ENCODE results near the gene EEFSEC. TPM values are rescaled to one million over a fixed set of nuclear protein-coding genes. Genes with fewer than 3 reads are reported as not detected.
A peak's percentile ranks its signal among the peaks of the same experiment; 100 is the strongest.

The EEFSEC gene
- total RNA-seq, 1 donor from 2014 or later: 0.92 TPM

DNA sequence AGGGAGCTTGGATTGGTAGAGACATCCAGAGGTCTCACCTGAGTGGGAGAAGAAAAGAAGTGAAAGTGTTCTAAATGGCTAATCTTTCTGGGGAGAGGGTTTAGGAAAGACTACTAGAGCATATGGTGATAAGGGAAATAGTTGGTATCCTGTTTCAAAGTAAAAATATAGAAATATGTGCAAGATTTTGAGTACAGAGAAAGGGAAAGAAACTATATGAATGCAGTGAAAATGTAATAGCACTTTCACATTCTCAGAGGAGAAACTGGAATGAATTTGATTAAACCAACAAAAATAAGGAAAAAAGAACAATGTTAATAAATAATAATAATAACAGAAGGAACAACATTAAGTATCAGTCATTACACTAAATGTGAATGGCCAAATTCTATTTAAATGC, 194.0 kb downstream of the EEFSEC start:
- Histone ChIP-seq H3K27ac (no peak overlapping the region), H3K79me2 (ENCODE audit: low read depth) (no peaks in the 10 kb centered on the region), H4K20me1 (ENCODE audit: low read depth) (no peaks in the 10 kb centered on the region), H3K4me3 (no peak overlapping the region), H2AFZ (replicated peaks) (no peak overlapping the region), H3F3A (ENCODE audit: low read depth) (no peaks in the 10 kb centered on the region), H3K36me3 (no peaks in the 10 kb centered on the region), H3K9me3 (ENCODE audit: low read depth) (no peaks in the 10 kb centered on the region), H3K4me2 (no peak overlapping the region), H3K4me1 (peaks cover 4% of the 10 kb centered on the region), H3K9ac (no peak overlapping the region), H3K27me3 (no peaks in the 10 kb centered on the region)
- peaks cover 19% of the 10 kb centered on the region for H3K4me1 Mint-ChIP-seq
- DNase-seq (ENCODE audit: low spot score): no peak
- H3K4me3 Mint-ChIP-seq: no peak overlapping the region
- no peak for TF ChIP-seq EZH2phosphoT487 (IDR thresholded peaks at IDR 0.05)
- no peak for TF ChIP-seq CTCF (IDR thresholded peaks at IDR 0.05)
- no peak for TF ChIP-seq EZH2 (IDR thresholded peaks at IDR 0.05)
- no peak overlapping the region for H3K27ac Mint-ChIP-seq
- peaks cover 10% of the 10 kb centered on the region for H3K36me3 Mint-ChIP-seq
- H3K27me3 Mint-ChIP-seq (ENCODE audit: insufficient read depth, low read depth): peaks cover 4% of the 10 kb centered on the region
- H3K9me3 Mint-ChIP-seq: no peaks in the 10 kb centered on the region

- Mint-ChIP-seq H3K27ac (no peak overlapping the region), H3K4me3 (no peak overlapping the region)
Measured at GRCh38 chr3:128348075-128348474, 194.8 kb downstream of the EEFSEC start.

DNA sequence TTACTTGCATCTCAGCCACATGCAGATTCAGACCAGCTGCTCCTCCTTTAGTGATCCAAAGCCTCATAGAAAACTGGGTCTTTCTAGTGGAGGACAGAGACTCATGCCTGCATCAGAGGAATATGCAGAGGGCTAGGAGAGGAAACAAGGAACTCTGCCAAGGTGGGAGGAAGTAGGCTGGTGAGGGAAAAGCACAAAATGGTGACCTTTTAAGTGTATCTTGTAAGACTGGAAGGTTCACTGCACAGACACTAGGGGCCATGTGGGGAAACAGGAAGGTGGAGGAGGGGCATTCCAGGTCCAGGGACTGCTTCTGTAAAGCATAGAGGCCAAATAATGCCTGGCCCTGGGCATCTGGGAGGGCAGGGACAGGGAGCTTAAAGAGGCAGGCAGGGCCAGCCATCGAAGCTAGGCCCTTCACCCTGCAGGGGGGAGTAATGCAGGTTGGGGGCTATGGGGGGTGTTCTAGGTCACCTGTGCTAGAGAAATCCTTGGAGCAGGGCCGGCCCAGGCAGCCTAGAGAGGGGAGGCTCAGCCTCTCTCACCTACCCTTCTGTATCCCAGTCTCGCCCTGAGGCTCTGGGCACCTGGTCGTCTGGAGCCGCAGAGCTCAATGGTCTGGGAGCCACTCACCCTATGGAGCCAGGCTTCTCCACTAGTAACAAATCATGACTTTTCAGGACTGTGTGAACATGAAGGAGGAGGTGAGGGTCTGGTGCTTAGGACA, 195.7 kb downstream of the EEFSEC start:
- peak; percentile 27 for DNase-seq (ENCODE audit: low spot score)
- Mint-ChIP-seq H3K4me3 (no peak overlapping the region), H3K27ac (no peak overlapping the region), H3K9me3 (no peaks in the 10 kb centered on the region), H3K36me3 (peaks cover 10% of the 10 kb centered on the region), H3K4me1 (peaks cover 27% of the 10 kb centered on the region), H3K27me3 (ENCODE audit: insufficient read depth, low read depth) (peaks cover 6% of the 10 kb centered on the region)
- Histone ChIP-seq H3K27me3 (no peaks in the 10 kb centered on the region), H2AFZ (replicated peaks) (peak overlapping the region; percentile 19), H3K36me3 (no peaks in the 10 kb centered on the region), H3K79me2 (ENCODE audit: low read depth) (no peaks in the 10 kb centered on the region), H3K27ac (no peak overlapping the region), H3K4me3 (no peak overlapping the region), H3K4me1 (peaks cover 4% of the 10 kb centered on the region), H3K9me3 (ENCODE audit: low read depth) (no peaks in the 10 kb centered on the region), H3F3A (ENCODE audit: low read depth) (no peaks in the 10 kb centered on the region), H3K4me2 (no peak overlapping the region), H3K9ac (no peak overlapping the region), H4K20me1 (ENCODE audit: low read depth) (no peaks in the 10 kb centered on the region)
- TF ChIP-seq CTCF (IDR thresholded peaks at IDR 0.05): no peak

More at GRCh38 chr3:128348075-128348474, 194.8 kb downstream of the EEFSEC start:
- Histone ChIP-seq H2AFZ (replicated peaks) (no peak overlapping the region), H3K27me3 (no peaks in the 10 kb centered on the region), H4K20me1 (ENCODE audit: low read depth) (no peaks in the 10 kb centered on the region), H3K9me3 (ENCODE audit: low read depth) (no peaks in the 10 kb centered on the region), H3K4me3 (no peak overlapping the region), H3K27ac (no peak overlapping the region), H3K36me3 (no peaks in the 10 kb centered on the region), H3K4me1 (peaks cover 4% of the 10 kb centered on the region), H3K4me2 (no peak overlapping the region), H3F3A (ENCODE audit: low read depth) (no peaks in the 10 kb centered on the region), H3K79me2 (ENCODE audit: low read depth) (no peaks in the 10 kb centered on the region), H3K9ac (no peak overlapping the region)
- no peak for TF ChIP-seq EZH2phosphoT487 (IDR thresholded peaks at IDR 0.05)
- no peak for TF ChIP-seq CTCF (IDR thresholded peaks at IDR 0.05)
- no peak for TF ChIP-seq EZH2 (IDR thresholded peaks at IDR 0.05)
- DNase-seq (ENCODE audit: low spot score): no peak
- H3K4me1 Mint-ChIP-seq: peaks cover 21% of the 10 kb centered on the region
- H3K9me3 Mint-ChIP-seq: no peaks in the 10 kb centered on the region
- H3K27me3 Mint-ChIP-seq (ENCODE audit: insufficient read depth, low read depth): peaks cover 4% of the 10 kb centered on the region
- H3K36me3 Mint-ChIP-seq: peaks cover 10% of the 10 kb centered on the region
